Measurements from ENCODE around the gene TIMM13. TPM values are rescaled to one million over a fixed set of nuclear protein-coding genes. Genes with fewer than 3 reads are reported as not detected.

The TIMM13 gene
- total and polyA plus RNA-seq, 9 of the 15 experiments (the other 6 are each of a cell fraction or from before 2014, with no cell fraction given): 17.6 to 215 (median 71.8) TPM

- TF ChIP-seq CREB3L1 (IDR thresholded peaks at IDR 0.05; ENCODE audit: borderline replicate concordance, low read depth) (peak; percentile 62), SPI1 (IDR thresholded peaks at IDR 0.05; ENCODE audit: borderline replicate concordance, low read depth, low read length) (no peak), TARDBP (IDR thresholded peaks at IDR 0.05) (peak; percentile 21; the same call in 1 of the 2 replicates), HNRNPLL (IDR thresholded peaks at IDR 0.05; ENCODE audit: low read depth, low read length, poor library complexity, severe bottlenecking) (no peak), ZNF23 (CRISPR knock-in tag; IDR thresholded peaks at IDR 0.05) (no peak), FOXA3 (CRISPR knock-in tag; conservative IDR thresholded peaks at IDR 0.05 in 1 of 2, IDR thresholded peaks at IDR 0.05 in 1 of 2) (peak in 1 of 2 experiments; percentile 64; a peak in 1 of 4 replicates), ZNF561 (CRISPR knock-in tag; conservative IDR thresholded peaks at IDR 0.05) (no peak), L3MBTL2 (IDR thresholded peaks at IDR 0.05) (peak; percentile 90), RNF2 (IDR thresholded peaks at IDR 0.05) (no peak), MAFF (IDR thresholded peaks at IDR 0.05; ENCODE audit: low read length) (0 out of 2 replicates have a peak, but pooled peaks have one; percentile 15), SP1 (CRISPR knock-in tag; IDR thresholded peaks at IDR 0.05) (peak; percentile 86)
- TF ChIP-seq, protein P1, sequence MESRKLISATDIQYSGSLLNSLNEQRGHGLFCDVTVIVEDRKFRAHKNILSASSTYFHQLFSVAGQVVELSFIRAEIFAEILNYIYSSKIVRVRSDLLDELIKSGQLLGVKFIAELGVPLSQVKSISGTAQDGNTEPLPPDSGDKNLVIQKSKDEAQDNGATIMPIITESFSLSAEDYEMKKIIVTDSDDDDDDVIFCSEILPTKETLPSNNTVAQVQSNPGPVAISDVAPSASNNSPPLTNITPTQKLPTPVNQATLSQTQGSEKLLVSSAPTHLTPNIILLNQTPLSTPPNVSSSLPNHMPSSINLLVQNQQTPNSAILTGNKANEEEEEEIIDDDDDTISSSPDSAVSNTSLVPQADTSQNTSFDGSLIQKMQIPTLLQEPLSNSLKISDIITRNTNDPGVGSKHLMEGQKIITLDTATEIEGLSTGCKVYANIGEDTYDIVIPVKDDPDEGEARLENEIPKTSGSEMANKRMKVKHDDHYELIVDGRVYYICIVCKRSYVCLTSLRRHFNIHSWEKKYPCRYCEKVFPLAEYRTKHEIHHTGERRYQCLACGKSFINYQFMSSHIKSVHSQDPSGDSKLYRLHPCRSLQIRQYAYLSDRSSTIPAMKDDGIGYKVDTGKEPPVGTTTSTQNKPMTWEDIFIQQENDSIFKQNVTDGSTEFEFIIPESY (CRISPR knock-in tag; IDR thresholded peaks at IDR 0.05): peak; percentile 88
- TF ChIP-seq, protein P2, sequence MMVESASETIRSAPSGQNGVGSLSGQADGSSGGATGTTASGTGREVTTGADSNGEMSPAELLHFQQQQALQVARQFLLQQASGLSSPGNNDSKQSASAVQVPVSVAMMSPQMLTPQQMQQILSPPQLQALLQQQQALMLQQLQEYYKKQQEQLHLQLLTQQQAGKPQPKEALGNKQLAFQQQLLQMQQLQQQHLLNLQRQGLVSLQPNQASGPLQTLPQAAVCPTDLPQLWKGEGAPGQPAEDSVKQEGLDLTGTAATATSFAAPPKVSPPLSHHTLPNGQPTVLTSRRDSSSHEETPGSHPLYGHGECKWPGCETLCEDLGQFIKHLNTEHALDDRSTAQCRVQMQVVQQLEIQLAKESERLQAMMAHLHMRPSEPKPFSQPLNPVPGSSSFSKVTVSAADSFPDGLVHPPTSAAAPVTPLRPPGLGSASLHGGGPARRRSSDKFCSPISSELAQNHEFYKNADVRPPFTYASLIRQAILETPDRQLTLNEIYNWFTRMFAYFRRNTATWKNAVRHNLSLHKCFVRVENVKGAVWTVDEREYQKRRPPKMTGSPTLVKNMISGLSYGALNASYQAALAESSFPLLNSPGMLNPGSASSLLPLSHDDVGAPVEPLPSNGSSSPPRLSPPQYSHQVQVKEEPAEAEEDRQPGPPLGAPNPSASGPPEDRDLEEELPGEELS (CRISPR knock-in tag; IDR thresholded peaks at IDR 0.05; ENCODE audit: borderline replicate concordance): no peak; the same call in 1 of the 2 replicates
These were observed 42.2 kb downstream of the TIMM13 start (continued) for GRCh38 chr19:2385053-2385721.

All from K562 (cell line).